GM18951 (cell line): ENCODE results near the gene CYP4V2.

ENCODE experiments used
- POLR2A ChIP-seq: IDR thresholded peaks from 4 replicates; pipeline ENCODE4 v1.6.1; 2011; ENCODE audit warnings: mild to moderate bottlenecking; ENCODE audit not compliant: insufficient read length, insufficient read depth; ENCODE audit errors: extremely low read depth
- in situ Hi-C: fragments of 300-500 bp; cut with MboI; formaldehyde crosslinking; loops from one replicate; pipeline ENCODE4 v1.12.0; 2022; ENCODE audit warnings: low sequenced_read_pairs, mixed read lengths, inconsistent platforms; ENCODE audit not compliant: unreplicated experiment

CYP4V2 gene

DNA sequence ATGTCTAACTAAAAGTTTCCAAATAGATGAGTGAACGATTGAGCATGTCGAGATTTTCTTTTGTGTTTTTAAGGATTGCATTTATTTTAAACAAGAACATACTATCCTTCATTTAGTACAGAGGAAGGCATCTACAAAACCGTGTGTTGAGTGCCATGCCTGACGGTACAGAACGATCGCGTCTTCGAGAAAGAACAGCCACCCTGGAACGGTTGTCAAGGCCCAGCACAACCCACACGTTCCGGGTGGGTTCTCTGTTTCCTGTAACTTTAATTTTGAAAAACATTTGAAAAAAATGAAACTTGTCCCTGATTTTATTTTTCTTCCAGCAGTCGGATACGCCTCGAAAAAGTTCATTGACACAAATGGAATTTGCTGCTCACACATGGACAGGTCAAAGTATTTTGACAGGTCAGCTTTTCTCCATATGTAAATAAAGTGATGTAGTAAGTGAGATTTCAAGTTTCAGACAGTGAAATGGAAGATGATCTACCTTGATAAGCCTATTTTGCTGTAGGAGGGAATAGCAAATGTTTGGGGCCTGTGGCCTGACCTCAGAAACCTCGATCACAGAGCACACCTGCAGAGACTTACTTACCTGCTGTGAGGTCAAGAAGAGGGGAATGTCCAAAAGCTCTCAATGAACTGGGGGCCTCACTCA, 24.4 kb upstream of the CYP4V2 start:
- in situ Hi-C loops, result no loop called here
- TF ChIP-seq POLR2A, result no peak

DNA sequence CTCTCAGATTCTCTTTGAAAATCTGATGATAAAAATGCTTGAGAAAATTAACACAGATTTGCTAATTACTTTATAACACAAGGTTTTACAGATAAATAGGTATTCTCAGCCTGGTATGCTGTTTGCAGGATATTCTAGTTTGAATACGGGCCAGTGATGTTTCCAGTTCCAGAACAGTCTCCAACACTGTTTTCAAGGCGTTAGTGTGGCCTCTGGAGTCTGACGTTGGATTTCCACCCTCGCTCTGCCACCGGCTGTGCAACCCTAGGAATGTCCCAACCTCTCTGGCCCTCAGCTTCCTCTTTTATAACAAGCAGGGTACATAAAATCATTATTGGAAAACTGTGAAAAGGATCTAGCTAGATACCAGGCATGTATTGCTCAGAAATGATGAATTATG, 23.8 kb upstream of the CYP4V2 start:
- TF ChIP-seq POLR2A, result no peak
- in situ Hi-C loops, result no loop called here

DNA sequence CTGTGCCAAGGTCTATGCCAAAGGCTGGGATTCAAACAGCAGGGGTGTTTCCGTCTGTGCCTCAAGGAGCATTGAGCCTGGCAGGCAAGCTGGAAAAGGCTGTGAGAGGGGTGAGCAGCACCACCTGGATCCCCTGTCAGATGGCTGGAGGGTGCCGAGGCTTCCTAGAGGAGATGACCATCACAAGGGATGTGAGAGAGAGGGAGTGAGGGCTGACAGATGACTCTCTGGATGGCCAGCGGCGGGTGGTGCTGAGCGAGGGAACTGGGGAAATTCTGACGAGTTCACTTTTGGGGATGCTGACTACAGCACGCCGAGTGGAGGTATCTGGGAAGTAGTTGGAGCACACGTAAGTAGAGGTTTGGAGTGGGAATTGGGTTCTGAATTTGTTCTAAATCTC, 22.6 kb upstream of the CYP4V2 start:
- in situ Hi-C loops, result no loop called here
- TF ChIP-seq POLR2A, result no peak

DNA sequence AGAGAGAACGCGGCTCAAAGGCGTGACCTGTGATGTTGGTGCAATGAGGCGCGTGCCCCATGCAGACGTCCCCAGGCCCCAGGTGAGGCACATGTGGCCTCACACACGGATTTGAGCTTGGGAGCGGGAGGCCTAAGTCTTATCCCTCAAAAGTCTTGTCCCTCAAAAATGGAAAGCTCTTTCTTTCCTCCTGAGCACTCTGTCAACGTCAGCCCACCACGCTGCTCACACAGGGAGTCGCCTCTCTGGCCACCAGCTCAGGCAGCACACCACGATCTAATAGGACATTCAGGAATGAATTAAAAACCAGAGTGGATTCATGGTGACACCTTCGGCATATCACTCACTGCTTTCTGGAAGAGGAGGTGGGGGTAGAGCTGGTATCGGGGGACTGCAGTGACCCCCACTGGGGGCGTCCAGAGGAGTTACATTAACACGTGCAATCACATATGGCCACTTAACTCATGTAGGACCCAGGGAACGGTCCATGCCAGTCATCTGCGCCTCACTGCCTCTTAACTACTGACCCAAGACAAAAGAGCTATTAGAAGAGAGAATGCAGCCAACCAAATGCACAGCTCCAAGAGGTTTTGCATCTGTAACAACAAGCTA, 21.9 kb upstream of the CYP4V2 start:
- TF ChIP-seq POLR2A, result no peak
- in situ Hi-C loops, result no loop called here

DNA sequence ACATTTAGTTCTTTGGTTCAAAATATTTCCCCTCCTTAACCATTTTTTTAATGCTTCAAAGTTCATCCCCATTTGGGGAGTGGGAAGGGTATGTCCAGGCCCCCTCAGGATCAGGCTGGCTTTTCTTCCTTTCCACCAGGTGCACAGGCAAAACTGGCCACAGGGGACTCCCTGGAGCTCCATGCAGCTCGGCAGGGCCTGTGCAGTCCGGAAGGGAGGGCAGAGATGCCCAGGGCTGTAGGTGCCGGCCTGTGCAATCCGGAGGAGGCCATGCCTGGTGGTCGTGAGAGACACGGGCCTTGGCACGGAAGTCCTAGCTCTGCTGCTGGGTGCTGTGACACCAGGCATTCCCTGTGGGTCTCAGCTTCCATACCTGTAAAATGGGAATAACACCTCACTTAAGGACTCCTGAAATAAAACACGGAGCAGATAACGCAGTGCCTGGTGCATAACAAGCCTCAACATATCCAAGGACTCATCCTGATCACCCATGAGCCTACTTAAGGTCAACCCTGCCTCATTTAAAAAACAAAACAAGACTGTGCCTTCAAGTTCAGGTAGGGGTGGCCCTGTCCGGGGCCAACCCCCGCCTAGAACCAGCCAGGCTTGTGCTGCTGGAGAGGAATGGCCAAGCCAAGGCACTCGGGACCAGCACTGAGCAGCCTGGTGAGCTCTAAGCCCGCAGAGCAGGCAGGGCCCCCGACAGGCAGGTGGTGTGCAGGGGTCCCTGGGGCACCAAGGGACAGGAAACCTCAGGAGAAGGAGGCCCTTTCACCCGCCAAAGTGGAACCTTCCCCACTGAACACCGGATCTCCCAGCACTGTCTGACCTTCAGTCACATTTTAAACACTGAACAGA, 21.2 kb upstream of the CYP4V2 start:
- in situ Hi-C loops, result no loop called here
- no peak for TF ChIP-seq POLR2A

DNA sequence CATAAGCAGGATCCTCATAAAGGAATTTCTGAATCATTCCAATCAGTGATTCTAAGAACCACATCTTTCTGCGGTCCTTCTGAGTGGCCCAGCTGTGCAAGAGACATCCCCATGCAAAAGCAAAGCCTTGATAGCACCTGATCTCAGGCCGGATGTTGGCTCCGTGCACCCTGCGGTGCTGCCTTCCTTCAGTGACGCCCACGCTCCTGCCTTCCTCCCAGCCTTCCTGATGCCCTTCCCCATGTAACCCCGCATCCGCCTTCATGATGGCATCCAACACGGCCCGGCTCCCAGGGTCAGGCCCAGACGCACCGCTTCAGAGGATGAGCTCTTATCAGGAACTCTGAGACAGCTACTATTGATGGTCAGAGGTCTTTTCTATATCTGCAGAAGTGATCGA, 20.4 kb upstream of the CYP4V2 start:
- TF ChIP-seq POLR2A, result no peak
- in situ Hi-C loops, result no loop called here

DNA sequence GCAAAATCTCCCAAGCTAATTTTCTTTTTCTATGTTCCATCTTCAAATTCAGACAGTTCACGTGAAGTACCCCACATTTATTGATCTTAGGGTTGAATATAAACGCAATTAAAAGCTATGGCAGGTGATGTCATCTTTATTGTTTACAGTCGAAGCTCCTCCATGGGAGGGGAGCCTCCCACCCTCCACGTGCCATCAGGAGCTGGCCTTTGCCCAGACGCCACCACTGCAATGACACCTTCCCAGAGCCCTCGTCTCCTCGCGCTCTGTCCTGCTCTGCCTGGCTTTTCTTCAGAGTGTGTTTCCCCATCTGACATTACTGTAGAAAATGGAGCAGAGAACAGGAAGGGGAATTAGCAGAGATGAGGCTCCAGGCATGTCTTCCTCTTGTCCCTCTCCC, 18.8 kb upstream of the CYP4V2 start:
- TF ChIP-seq POLR2A, result no peak
- in situ Hi-C loops, result no loop called here

DNA sequence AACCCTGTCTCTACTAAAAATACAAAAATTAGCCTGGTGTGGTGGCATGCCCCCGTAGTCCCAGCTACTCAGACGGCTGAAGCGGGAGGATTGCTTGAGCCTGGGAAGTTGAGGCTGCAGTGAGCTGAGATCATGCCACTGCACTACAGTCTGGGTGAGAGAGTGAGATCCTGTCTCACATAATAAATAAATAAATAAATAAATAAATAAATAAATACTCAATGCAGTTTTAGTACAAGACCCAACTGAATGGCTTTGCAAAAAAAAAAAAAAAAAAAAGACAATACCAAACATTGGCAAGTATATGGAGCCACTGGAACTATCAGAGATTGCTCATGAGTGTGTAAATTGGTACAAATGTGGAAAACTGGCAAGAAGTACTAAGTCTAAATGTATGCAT, 3.3 kb upstream of the CYP4V2 start:
- in situ Hi-C loops, result no loop called here
- TF ChIP-seq POLR2A, result no peak

DNA sequence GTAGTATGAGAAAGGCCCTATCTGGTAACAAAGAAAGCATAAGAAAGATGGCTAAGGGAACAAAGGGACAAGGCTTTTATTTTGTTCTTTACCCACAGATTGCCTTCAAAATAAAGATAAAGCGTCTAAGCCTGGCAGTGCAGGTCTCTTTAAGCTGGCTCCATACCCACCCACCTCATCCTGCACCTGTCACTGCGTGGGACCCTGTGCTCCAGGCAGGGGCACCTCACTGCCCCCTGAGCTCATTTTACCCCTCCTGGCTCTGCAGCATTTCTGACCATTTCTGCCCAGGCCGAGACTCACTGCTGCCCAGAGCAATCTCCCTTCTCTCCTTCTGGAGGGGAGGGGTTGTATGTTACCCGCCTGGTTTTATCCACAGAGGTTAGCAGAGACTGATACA, 1.7 kb upstream of the CYP4V2 start:
- in situ Hi-C loops, result no loop called here

DNA sequence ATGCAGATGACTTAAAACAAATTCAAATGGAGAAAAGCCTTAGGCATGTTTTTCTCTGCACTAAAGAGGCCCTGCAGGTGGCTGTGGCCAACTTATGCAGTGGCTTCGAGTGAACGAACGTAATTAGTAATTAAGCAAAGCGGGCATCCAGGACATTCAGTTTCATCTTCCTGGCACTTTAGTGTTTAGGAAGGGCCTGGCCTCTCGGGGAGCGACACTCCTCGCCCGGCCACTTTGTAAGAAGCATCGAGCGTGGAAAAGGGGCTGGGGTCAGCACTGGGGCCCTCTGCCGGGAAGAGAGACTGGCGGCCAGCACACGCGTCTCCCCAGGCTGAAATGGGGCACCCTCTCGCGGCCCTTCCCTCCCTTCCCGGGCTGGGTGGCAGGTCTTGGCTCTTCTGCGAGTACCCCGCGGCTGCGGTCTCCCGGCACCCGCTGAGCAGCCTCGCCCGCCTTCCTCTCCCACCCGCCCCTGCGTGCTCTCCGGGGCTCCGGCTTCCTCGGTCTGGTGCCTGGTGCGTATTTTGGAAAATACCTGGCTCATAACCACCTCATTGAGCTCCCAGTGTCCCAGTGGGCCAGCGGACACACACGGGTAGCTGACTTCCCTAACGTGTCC, 677 bp upstream of the CYP4V2 start:
- no peak for TF ChIP-seq POLR2A
- in situ Hi-C loops, result no loop called here

More for the DNA sequence above, 1.7 kb upstream of the CYP4V2 start:
- TF ChIP-seq POLR2A, result peak; percentile 24

DNA sequence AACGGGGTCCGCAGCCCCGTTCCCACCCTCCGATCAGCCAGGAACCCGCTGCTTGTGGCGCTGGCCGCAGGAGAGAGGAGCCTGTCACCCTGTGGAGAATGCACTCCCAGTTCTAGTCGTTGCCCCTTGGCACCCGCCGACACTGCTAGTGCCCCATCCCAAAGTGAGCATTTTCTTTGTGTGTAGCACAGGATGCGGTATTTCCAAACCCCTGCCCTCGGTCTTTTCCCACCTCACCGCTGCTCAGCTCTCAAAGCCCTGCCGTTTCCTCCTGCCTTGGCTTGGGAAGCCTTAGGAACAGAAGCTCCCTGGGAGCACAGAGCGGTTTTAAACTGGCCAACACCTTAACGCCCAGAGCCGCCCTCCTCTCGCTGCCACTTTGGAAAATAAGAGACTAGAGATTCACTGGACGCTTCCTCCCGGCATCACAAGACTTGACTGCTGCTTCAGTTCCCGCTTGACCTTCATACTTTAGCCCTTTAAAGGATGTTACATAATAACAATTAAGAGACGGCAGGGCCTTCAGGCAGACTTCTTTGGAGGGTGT, 772 bp downstream of the CYP4V2 start:
- TF ChIP-seq POLR2A, result no peak
- in situ Hi-C loops, result no loop called here

DNA sequence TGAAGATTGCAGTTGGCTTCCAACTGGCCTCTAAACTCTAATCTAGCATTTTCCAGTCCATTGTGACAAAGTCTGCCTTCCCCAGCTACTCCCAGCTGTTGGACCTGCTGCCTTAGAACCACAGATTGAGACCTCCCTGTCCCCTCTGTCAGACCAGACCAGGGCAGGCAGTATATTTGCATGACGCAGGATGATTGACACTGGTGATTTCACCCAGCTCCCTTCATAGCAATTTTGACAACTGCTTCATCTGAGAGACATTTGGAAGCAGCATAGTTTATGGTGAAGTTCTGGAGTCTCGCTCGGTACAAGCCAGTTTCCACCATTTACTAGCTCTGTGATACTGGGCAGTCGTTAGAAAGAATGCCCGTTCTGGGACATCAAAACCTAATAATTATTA, 2.5 kb downstream of the CYP4V2 start:
- TF ChIP-seq POLR2A, result no peak
- in situ Hi-C loops, result no loop called here

DNA sequence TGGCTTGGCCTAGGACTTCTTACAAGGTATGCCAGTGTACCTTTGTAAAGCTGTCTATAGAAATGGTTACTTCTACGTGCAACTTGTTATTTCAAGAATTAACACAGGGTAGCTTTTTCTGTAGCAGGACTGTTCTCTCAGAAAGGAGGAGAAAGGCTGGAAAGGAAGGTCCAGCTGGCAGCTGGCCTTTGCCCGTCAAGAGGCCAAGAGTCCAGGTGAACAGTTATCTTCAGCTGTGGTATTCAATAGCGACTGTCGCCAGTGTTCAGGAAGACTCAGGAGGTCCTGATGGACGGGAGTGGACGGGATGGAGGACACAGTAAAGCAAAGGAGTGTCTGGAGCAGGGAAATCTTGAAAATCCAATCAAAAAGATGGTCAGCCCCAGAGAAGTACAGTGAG, 4.7 kb downstream of the CYP4V2 start:
- in situ Hi-C loops, result no loop called here
- TF ChIP-seq POLR2A, result no peak
